Myocyte (in vitro differentiated cells): ENCODE data around the gene TRPV6. TPM values are rescaled to one million over a fixed set of nuclear protein-coding genes. Genes with fewer than 3 reads are reported as not detected.

Source experiments
- DNase-seq: peaks from one replicate; pipeline ENCODE4 v3.0.0-alpha.2; 2012; ENCODE audit warnings: low read depth
- polyA plus RNA-seq: library from polyadenylated mRNA; unstranded; fragments of >200 nt; gene quantifications from one replicate; pipeline ENCODE4 v1.2.1, GENCODE V29; 2012; ENCODE audit warnings: missing spikeins
- total RNA-seq: library from RNA; depleted of rRNA; stranded (reverse); fragments of >200 nt; gene quantifications from 2 replicates; pipeline ENCODE4 v1.2.3, GENCODE V29; 2014

Gene TRPV6
- total RNA-seq: not detected in 2 replicates
- polyA plus RNA-seq: not detected

DNA sequence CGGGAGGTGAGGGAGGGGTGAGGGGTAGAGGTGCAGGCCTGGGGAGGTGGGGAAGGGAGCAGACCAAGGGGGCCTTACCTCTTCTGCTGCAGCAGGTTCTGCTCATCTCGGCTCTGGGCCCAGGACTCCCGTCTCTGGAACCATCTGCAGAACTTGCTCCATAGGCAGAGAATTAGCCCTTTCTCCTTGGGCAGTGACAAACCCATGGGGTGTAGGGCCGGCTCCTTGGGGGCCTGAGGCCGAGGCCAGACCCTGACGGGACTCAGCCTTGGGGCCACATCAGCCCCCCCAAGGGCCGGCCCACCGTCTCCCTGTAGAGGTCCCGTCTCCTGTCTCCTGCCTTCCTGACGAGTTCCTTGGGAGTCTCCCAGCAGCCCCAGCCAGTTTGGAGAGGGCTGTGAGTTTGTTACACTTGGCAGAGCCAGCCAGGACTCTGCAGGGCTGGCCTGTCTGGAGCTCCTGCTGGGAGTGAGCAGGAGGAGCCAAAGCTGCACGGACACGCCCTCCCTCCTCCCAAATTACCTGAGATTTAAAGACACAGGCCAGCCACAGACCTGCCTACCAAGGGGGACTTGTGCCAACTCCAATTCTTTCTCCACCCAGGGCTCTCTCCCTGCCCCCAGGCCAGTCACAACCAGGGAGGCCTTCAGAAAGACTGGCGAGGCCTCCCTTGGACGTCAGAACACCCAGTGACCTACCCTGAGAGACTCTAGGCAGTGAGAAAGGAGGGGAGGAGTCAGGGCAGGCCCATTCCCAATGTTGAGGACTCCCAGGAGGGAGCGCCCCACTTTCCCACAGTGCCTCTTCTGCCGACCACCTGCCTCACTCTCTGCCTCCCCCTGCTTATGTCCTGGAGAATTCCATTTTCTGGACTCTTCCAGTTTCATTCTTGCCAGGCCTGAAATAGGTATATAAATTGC is at the start of gene TRPV6:
TRPV6 (minus strand) TSS at position 435 of the 920 bp plus-strand sequence.
- no peak for DNase-seq

- DNase-seq: no peak
Measured at GRCh38 chr7:142934056-142934455, 48.5 kb upstream of the TRPV6 start.

DNA sequence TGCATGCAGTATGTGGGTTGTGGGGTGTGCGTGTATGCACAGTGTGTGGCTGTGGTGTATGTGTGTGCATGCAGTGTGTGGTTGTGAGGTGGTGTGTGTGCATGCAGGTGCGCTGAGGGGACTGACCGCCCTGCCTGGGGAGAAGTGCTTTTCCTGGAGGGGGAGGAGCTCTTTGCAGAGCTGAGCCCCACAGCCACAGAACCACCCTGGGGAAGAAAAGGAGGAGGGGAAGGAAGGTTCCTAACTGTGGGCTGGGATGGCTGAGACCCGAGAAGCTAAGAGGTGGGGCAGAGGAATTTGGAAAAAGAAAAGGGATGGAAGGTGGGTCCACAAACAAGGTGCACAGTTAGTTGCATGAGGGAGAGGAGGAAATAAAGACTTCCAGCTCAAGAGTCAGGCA is 48.1 kb upstream of the TRPV6 start, which contains the start of gene TRPV5:
TRPV5 (minus strand) TSS at position 123 of the 400 bp plus-strand sequence. CDS start 287 bp downstream, outside the sequence.
- DNase-seq: no peak

DNA sequence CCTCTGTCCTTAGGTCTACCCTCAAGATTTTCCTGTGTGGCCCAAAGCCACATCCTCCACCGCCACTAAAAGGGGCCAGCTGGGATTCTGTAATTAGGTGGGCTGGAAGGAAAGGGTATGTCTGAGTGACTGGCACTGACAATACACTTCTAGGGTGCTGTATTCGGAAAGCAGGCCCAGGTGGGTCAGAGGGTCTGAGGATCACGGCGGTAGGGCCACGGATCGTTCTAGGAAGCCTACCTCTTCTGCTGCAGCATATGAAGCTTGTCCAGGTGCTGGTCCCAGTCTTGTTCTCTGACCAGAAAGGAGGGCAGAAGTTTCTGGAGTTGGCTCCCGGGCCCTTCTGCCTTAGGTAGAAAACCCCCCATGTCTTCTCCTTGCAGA is 47.5 kb upstream of the TRPV6 start:
- DNase-seq: no peak

GRCh38 chr7:142932386-142933091 is 47.0 kb upstream of the TRPV6 start:
- DNase-seq: no peak

DNA sequence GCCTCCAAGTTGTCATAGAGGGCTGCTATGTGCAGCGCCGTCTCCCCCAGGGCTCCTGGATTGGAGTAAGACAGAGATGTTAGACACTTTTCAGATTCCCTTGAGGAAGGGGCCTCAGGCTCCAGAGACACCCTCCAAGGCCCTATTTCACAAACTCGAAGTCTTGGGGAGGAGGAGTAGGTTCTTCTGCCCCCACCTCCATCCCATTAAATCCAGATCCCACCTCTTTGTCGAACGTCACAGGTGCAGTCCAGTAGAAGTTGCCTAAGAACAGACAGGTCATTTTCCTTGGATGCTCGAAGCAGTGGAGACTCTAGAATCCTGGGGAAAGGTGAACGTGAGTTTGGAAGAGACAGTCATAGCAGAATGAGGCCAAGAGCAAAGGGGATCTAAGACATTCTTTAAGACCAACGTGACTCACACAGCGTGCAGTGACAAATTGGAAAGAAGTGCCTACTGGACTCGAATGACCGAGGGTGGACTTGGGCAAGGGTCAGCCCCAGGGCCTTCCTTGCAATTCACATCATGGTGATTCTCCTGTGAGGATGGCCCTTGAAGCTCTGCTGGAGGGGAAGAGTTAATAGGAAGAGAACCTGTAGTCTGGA is 44.7 kb upstream of the TRPV6 start:
- DNase-seq: no peak

DNA sequence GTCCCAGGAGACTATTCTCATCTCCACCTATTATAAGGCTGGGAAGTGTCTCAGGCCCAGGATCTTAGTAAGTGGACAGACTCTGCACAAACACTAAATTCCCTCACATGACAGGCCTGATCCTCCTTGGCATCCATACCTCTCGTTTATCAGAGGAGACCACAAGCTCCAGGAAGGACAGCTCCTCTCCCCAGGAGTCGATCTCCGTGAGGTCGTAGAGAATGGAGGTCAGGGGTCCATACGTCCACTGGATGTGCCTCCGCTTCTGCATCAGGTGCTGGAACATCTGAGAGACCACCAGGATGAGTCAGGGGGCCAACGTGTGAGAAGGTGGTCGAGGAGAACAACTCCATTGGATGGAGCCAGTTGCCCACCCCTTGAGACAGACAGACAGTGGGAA is 42.4 kb upstream of the TRPV6 start:
- DNase-seq: no peak

DNA sequence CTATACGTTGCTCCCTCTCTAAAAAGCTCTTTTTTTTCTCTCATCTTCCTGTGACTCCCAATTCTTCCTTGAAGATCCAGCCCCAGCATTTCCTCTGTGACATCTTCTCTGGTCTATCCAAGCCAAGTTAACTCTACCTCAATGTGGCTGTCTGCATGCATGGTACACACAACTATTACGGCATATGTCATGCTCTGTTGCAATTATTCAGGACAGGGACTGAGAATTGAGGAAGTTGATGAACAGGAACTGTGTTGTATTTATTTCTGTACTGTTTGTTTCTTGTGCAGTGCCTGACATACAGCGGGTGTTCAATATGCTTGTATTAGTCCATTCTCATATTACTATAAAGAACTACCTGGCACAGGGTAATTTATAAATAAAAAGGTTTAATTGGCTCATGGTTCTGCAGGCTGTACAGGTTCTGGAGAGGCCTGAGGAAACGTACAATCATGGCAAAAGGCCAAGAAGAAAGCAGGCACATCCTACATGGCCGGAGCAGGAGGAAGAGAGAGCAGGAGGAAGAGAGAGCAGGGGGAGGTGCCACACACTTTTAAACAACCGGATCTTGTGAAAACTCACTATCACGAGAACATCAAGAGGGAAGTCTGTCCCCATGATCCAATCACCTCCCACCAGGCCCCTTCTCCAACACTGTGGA is 41.7 kb upstream of the TRPV6 start:
- no peak for DNase-seq

- DNase-seq: no peak
Measured at GRCh38 chr7:142925413-142925812, 39.9 kb upstream of the TRPV6 start.

GRCh38 chr7:142923391-142923790 is 37.8 kb upstream of the TRPV6 start:
- no peak for DNase-seq

GRCh38 chr7:142919656-142920055 is 34.1 kb upstream of the TRPV6 start:
- no peak for DNase-seq

GRCh38 chr7:142918901-142919300 is 33.4 kb upstream of the TRPV6 start:
- no peak for DNase-seq

GRCh38 chr7:142917447-142917846 is 31.9 kb upstream of the TRPV6 start:
- no peak for DNase-seq

- DNase-seq: no peak
Measured at GRCh38 chr7:142916508-142916907, 31.0 kb upstream of the TRPV6 start.

DNA sequence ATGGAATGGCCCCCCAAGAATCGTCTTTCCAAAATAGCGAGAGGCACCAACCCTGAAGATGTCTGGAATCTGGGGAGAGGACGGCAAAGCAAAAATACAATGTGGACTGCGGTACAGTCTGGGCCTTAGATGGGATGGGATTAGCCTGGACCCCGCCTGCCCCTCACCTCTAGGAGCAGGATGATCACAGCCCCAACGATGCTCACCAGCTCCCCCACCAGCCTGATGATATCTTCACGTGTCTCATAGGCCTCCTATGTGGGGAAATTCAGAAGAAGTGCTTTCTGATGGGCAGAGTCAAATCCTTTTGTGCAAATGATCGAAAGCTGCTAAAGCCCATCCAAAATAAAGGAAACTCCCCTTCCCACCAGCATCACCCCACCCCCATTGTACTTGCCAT is 29.8 kb upstream of the TRPV6 start:
- DNase-seq: no peak

GRCh38 chr7:142914121-142914520 is 28.6 kb upstream of the TRPV6 start:
- no peak for DNase-seq

DNA sequence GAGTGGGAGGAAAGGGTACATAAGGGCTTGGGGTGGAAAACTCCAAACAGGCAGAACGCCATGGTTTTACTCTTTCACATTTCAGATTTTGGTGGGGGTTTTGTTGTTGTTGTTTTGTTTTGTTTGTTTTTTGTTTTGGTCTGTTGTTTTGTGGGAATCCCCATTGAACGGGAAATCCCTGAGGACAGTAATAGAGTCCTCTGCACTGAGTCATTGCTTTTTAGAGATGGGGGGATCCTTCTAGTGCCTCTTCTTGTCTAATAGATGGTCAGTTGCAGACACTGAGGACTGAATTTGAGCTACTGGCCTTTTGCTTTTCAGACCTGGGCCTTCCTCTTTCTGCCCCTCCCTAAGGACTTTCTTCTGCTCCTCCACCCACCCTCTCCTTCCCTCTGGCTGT is 28.0 kb upstream of the TRPV6 start:
- DNase-seq: no peak

DNA sequence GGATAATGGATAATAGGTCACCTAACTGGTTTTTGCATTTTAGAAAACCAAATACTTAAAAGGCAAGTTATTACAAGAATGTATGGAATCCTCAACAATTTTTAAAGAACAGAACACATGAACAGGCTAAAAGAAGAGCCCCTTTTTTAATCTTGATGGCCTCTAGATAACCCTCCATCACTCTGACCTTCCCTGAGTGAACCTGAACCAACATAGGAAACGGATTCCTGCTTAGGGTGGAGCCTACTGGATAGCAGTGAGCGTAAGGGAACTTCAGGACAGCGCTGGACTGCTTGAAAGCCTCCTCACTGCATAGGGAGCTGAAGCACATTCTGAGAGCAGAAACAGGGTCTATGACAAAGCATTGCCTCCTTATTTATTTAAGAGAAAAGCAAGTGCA is 27.5 kb upstream of the TRPV6 start:
- DNase-seq: no peak

DNA sequence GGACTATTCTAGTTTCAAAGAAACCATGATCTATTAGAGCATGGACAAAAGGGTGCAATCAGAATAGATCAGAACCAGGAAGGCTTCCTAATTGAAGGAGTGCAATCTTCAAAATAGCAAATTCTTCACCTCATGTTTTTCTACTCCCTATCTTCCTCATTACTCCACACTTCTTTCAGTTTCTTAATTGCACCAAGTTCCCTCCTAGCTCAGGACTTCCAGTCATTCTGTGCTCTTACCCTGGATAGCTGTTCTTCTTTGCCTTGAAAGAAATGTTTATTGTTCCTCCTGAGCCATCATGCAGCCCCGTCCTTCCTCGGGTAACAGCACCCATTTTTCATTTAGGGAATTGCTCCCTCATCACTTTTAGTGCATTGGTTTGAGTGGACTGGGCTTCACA is 24.9 kb upstream of the TRPV6 start:
- DNase-seq: no peak

- no peak for DNase-seq
Measured at GRCh38 chr7:142910031-142910433, 24.5 kb upstream of the TRPV6 start.
